ENCODE data around the gene SORL1.

The SORL1 gene

DNA sequence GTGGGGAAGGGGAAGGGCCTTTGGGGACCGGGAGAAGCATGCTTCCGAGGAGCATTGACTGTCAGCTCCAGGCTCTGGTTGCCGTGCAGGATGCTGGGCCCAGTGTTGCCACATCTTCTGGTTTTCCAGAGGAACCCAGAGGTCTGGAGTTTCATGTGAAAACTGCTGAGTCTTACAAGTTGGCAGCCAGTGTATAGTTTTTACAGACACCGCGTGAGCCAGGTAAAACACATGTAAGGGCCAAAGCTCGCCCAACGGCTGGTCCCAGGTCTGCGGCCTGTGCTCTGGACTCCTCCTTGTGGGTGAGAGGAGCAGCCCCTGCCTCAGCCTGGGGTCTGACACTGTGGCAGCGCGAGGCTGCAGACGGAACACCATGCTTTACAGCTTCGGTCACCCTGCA is 19.1 kb downstream of the SORL1 start:
- H3K4me2 ChIP-seq (ENCODE audit: low read depth, low read length, poor library complexity, severe bottlenecking): no peak overlapping the region
- H3K9ac ChIP-seq (ENCODE audit: low read depth, low read length, poor library complexity, severe bottlenecking): no peak overlapping the region
- H3K36me3 ChIP-seq (ENCODE audit: insufficient read depth, low read length): peaks cover 62% of the 10 kb centered on the region; the same call in 1 of the 2 replicates
- no peak overlapping the region for H3K4me3 ChIP-seq (ENCODE audit: low read length, poor library complexity, severe bottlenecking)
- no peaks in the 10 kb centered on the region for H3K9me3 ChIP-seq (ENCODE audit: insufficient read depth, low read depth, low read length)
- H4K20me1 ChIP-seq (ENCODE audit: insufficient read depth, low read length, poor library complexity, severe bottlenecking): peaks cover 16% of the 10 kb centered on the region
- H3K9me2 ChIP-seq (replicated peaks; ENCODE audit: low read depth, low read length): no peaks in the 10 kb centered on the region
- no peaks in the 10 kb centered on the region for H3F3A ChIP-seq (ENCODE audit: low read depth)
- H2AFZ ChIP-seq (ENCODE audit: low read length): no peak overlapping the region
- peaks cover 81% of the 10 kb centered on the region for H3K79me2 ChIP-seq (ENCODE audit: insufficient read depth, low read length)
- TF ChIP-seq, protein P1, sequence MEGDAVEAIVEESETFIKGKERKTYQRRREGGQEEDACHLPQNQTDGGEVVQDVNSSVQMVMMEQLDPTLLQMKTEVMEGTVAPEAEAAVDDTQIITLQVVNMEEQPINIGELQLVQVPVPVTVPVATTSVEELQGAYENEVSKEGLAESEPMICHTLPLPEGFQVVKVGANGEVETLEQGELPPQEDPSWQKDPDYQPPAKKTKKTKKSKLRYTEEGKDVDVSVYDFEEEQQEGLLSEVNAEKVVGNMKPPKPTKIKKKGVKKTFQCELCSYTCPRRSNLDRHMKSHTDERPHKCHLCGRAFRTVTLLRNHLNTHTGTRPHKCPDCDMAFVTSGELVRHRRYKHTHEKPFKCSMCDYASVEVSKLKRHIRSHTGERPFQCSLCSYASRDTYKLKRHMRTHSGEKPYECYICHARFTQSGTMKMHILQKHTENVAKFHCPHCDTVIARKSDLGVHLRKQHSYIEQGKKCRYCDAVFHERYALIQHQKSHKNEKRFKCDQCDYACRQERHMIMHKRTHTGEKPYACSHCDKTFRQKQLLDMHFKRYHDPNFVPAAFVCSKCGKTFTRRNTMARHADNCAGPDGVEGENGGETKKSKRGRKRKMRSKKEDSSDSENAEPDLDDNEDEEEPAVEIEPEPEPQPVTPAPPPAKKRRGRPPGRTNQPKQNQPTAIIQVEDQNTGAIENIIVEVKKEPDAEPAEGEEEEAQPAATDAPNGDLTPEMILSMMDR (conservative IDR thresholded peaks at IDR 0.05; ENCODE audit: low read length): no peak
- no peak for TF ChIP-seq EZH2phosphoT487 (IDR thresholded peaks at IDR 0.05; ENCODE audit: borderline replicate concordance)
- H3K27me3 ChIP-seq (ENCODE audit: insufficient read depth, low read length, poor library complexity, severe bottlenecking): no peaks in the 10 kb centered on the region
- H3K4me1 ChIP-seq (ENCODE audit: insufficient read depth, low read length, poor library complexity, severe bottlenecking): peaks cover 14% of the 10 kb centered on the region

DNA sequence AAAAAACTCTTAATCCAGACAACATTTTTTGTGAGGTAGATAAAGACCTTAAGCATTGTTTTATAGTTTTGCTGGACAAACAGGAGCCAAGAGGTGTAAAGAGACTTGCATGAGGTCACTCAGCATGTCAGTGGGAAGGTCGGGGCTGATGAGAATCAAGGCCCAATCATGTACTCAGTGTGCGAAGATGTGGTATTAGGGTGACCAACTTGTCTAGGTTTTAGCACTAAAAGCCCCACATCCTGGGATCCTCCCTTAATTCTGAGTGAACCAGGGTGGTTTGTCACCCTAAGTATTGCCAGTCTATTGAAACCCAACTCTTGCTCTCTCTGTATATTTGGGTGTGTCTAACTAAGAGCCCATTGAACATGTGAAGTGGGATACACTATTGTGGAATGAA is 20.2 kb downstream of the SORL1 start:
- H3K4me3 ChIP-seq (ENCODE audit: low read length, poor library complexity, severe bottlenecking): no peak overlapping the region
- H3K9me2 ChIP-seq (replicated peaks; ENCODE audit: low read depth, low read length): no peaks in the 10 kb centered on the region
- H2AFZ ChIP-seq (ENCODE audit: low read length): no peak overlapping the region
- no peaks in the 10 kb centered on the region for H3K9me3 ChIP-seq (ENCODE audit: insufficient read depth, low read depth, low read length)
- H3K4me1 ChIP-seq (ENCODE audit: insufficient read depth, low read length, poor library complexity, severe bottlenecking): peaks cover 7% of the 10 kb centered on the region
- H3K36me3 ChIP-seq (ENCODE audit: insufficient read depth, low read length): peaks cover 65% of the 10 kb centered on the region; the same call in 1 of the 2 replicates
- peaks cover 13% of the 10 kb centered on the region for H4K20me1 ChIP-seq (ENCODE audit: insufficient read depth, low read length, poor library complexity, severe bottlenecking)
- TF ChIP-seq, protein P1 (conservative IDR thresholded peaks at IDR 0.05; ENCODE audit: low read length): no peak
- peaks cover 75% of the 10 kb centered on the region for H3K79me2 ChIP-seq (ENCODE audit: insufficient read depth, low read length)
- no peaks in the 10 kb centered on the region for H3K27me3 ChIP-seq (ENCODE audit: insufficient read depth, low read length, poor library complexity, severe bottlenecking)
- no peak overlapping the region for H3K9ac ChIP-seq (ENCODE audit: low read depth, low read length, poor library complexity, severe bottlenecking)
- no peaks in the 10 kb centered on the region for H3F3A ChIP-seq (ENCODE audit: low read depth)
- no peak overlapping the region for H3K4me2 ChIP-seq (ENCODE audit: low read depth, low read length, poor library complexity, severe bottlenecking)

DNA sequence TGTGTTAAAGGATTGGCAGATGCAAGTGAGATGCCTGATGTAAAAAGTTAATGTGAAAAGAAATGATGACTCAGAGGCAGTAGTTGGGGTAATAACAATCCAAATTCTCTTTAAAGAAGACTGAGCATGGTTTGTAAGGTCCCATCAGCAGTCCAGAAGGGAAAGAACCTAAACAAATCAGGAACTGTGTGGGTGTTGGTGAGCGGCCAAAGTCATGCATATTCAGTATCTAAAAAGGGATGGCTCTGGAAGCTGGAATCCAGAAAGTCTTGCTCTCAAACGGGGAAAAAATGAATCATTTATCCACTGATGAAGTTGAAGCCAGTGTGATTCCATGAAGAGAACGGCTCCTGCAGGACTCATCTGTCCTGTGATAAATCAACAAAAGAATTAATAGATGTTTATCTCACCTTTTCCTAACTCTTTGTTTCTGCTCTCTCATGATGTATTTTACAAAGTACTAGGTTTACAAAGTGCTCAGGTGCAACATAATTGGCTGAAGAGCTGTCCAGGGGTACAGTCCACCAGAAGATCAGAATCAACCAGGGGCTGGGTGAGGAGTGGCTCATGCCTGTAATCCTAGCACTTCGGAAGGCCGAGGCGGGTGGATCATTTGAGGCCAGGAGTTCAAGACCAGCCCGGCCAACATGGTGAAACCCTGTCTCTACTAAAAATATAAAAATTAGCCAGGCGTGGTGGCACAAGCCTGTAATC is 21.1 kb downstream of the SORL1 start:
- peaks cover 72% of the 10 kb centered on the region; the same call in 1 of the 2 replicates for H3K36me3 ChIP-seq (ENCODE audit: insufficient read depth, low read length)

More for the DNA sequence above, 21.1 kb downstream of the SORL1 start:
- Histone ChIP-seq H3K9me2 (replicated peaks; ENCODE audit: low read depth, low read length) (no peaks in the 10 kb centered on the region), H2AFZ (ENCODE audit: low read length) (no peak overlapping the region), H3K9ac (ENCODE audit: low read depth, low read length, poor library complexity, severe bottlenecking) (no peak overlapping the region), H3K27me3 (ENCODE audit: insufficient read depth, low read length, poor library complexity, severe bottlenecking) (no peaks in the 10 kb centered on the region), H3K79me2 (ENCODE audit: insufficient read depth, low read length) (peaks cover 71% of the 10 kb centered on the region), H3K4me2 (ENCODE audit: low read depth, low read length, poor library complexity, severe bottlenecking) (no peak overlapping the region), H4K20me1 (ENCODE audit: insufficient read depth, low read length, poor library complexity, severe bottlenecking) (peaks cover 13% of the 10 kb centered on the region), H3F3A (ENCODE audit: low read depth) (no peaks in the 10 kb centered on the region), H3K4me1 (ENCODE audit: insufficient read depth, low read length, poor library complexity, severe bottlenecking) (peaks cover 5% of the 10 kb centered on the region), H3K9me3 (ENCODE audit: insufficient read depth, low read depth, low read length) (no peaks in the 10 kb centered on the region), H3K4me3 (ENCODE audit: low read length, poor library complexity, severe bottlenecking) (no peak overlapping the region)
- TF ChIP-seq EZH2phosphoT487 (IDR thresholded peaks at IDR 0.05; ENCODE audit: borderline replicate concordance): no peak
- TF ChIP-seq, protein P1 (conservative IDR thresholded peaks at IDR 0.05; ENCODE audit: low read length): no peak

Measured in Loucy (cell line).